GM18499 (cell line): ENCODE data around the gene NSG1.
"Not testable (repeated sequence)": the region's sequence is repeated elsewhere in the genome, so short reads cannot be mapped to it uniquely, and the experiment has no call there.

ENCODE experiments used
- ATAC-seq: cut with Tn5 transposase; IDR thresholded peaks from one replicate; pipeline ENCODE4 v1.9.1; 2021; ENCODE audit warnings: moderate number of reproducible peaks; ENCODE audit not compliant: insufficient read depth, unreplicated experiment

NSG1 gene

DNA sequence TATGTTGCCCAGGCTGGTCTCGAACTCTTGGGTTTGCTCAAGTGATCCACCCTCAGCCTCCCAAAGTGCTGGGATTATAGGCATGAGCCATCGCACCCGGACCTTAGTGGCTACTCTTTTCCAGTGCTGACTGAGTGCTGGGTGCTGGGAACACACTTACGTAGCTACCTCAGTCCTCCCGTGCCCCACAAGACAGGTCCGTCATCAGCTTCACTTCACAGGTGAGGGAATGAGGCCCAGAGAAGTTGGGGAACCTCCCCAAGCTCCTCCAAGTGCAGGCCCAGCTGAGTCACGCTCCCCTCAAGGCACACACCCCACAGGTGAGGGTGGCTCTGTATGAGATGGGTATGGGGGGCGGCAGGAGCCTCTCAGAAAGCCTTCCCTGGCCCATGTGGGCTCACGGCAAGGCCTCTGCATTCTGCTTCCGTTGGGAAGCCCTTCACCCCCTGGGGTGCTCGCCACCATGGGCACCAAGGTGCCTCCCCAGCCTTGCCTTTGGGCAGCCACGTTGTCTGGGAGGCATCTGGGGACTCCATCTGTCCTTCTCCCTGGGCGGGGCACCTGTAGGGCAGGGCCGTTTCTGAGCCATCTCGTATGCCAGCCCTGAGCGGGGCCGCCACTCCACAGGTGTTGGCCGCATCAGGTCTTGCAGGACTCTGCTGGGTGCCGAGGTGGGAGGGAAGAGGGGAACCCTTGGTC, 28.4 kb downstream of the NSG1 start:
- no peak for ATAC-seq

- ATAC-seq = no peak
Observed at GRCh38 chr4:4415806-4416805, 29.2 kb downstream of the NSG1 start.

DNA sequence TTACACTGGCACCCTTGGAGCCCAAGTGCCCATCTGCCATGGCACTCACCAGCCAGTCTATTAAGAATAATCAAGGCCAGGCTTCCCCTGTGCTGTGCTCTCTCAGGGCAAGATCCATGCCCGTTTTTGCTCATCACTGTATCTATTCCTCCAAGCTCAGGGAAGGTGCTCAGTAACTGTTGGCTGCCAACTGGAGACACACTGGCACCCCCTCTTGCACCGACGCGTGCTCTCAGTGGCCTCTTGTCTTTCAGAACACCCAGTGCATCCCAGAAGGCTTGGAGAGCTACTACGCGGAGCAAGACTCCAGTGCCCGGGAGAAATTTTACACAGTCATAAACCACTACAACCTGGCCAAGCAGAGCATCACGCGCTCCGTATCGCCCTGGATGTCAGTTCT, 30.1 kb downstream of the NSG1 start:
- no peak for ATAC-seq

- no peak for ATAC-seq
Observed at GRCh38 chr4:4417886-4418285, 31.0 kb downstream of the NSG1 start.

- no peak for ATAC-seq
Observed at GRCh38 chr4:4418676-4419390, 31.9 kb downstream of the NSG1 start.

DNA sequence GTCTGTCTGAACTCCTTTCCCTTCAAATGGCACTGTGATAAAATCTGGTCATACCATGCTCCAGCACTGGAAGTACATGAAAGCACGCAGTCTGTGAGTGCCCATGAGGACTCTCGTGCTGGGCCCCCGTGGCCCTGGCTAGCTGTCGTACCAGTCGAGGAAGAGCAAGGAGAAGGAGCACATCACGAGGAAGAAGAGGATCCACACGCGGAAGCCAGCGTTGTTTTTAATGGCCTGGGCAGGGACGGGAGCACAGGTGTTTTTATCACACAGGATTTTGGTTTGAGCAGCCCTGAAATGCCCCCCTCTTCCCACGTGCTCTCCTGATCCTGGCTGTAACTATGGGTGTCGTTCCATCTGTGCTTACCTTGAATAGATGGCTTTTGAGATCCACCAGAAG, 33.0 kb downstream of the NSG1 start:
- no peak for ATAC-seq

- ATAC-seq = no peak
Observed at GRCh38 chr4:4420421-4420820, 33.5 kb downstream of the NSG1 start.

DNA sequence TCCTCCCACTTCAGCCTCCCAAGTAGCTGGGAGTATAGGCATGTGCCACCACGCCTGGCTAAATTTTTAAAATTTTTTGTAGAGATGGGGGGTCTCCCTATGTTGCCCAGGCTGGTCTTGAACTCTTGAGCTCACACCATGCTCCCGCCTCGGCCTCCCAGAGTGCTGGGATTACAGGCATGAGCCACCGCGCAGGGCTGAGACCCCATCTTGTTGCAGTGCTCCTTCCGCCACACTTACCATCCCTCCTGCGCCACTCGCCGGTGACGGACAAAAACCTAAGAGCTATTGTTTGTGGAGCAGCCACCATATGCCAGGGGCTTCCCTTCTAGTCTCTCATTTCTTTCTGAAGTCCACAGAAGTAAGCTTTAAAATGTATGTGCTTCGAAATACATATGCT, 34.5 kb downstream of the NSG1 start:
- ATAC-seq = no peak

- not testable (repeated sequence) for ATAC-seq
Observed at GRCh38 chr4:4422117-4422516, 35.2 kb downstream of the NSG1 start.

DNA sequence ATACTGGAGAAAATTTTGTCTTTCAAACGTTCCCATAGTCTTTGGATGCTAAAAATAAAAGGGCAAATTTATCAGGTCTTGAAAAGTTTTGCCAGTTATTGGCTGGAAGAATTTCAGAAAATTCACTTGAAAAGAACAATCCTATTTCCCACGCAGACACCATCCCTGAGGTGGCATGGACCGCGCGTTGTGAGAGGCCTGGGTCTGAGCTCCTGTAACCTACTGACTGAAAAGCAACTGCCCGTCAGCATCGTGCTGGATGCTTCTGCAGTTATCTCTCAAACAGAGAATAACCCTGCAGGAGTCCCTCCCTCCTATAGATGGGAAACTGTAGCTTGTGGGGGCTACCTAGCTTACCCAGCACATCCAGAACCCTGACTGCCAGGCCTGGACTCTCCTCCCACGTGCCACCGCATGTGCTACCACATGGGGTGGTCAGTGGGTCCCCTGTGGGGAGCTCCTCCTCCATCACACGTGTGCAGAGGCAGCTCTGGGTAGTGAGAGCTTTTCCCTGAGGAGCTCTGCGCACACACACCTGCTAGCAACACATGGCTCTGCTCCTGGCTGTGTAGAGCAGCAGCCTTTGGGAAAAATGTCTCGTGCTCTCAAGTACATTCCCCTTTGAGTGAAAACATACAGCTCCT, 36.1 kb downstream of the NSG1 start:
- ATAC-seq = no peak

DNA sequence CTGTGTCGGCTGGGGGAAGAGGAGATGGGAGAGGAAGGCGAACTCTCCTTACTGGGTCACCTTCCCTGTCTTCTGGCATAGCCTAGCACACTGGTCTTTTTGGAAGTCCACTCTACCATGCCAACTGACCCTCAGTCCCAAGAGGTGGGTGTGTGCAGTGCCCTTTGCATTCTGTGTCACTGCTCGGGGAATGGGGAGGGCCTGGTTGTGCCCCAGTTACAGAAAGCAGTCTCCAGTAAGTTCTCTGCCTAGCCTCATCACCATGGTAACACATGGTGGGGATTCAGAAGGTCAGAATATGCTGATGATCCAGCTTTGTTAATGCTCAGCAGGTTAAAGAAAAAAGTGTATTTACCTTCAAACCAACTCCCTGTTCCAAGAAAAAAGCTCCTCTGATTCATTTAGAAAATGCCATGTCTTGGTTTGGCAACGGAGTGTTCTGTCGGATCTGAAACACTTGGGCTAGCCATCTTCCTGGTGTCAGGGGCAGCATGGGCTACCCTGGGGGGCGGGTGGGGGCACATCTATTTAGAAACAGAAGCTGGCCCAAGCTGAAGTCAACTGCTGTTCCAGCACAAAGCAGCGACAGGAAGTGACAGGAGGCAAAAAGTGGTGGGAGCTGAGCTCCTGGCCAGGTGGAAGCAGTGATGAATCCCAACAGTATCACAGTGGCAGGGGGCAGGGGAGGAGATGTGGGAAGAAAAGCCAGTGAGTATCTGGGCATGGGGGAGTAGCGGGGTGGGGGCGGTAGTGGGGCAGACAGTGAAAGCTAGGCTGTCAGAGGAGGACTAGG, 37.0 kb downstream of the NSG1 start:
- no peak for ATAC-seq

GRCh38 chr4:4424499-4425115, 37.7 kb downstream of the NSG1 start:
- no peak for ATAC-seq

GRCh38 chr4:4425119-4425690, 38.3 kb downstream of the NSG1 start:
- ATAC-seq = no peak

DNA sequence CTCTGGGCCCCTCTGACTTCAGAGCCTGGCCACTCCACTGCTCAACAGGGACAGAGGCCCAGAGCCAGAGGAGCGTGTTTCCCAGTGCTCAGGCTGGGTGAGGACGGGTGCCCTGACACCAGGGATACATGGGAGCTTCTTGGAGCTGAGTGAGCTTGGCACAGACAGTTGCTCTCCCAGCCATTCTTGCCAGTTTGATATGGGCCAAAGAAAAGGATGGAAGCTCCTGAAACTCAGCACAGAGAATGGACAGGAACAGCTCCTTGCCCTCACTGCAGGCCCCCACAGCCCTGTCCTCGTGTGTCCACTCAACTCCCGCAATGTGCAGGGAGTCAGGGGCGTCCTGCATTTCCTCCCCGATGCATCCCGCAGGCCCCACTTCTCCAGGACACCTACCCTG, 38.8 kb downstream of the NSG1 start:
- ATAC-seq = no peak

DNA sequence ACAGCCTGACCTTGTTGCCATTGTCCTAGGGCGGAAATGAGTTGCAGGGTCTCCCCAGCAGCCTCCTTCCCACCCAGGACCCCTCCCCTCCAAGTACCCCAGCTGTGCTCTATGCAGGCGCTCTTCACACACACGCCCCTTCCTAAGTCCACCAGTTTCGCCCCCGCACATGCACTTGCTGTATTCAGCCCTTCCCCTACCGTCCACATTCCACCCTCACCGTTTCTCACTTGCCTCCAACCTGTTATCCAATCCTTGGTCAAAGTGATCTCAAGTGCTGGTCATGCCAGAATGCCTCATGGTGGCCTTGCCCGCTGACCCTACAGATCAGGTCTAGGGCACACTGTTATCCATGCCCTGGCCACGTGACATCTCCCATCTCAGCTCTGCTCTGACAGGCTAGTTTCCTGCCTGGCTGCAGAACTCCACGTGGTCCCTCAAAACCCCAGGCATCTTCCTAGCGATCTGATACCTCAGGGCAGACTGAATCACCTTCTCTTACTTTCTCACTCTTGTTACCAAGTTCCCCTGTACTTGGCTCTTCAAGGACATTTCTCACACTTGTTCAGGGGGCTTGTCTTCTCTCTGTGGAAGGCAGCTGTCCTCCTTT, 39.7 kb downstream of the NSG1 start:
- no peak for ATAC-seq

DNA sequence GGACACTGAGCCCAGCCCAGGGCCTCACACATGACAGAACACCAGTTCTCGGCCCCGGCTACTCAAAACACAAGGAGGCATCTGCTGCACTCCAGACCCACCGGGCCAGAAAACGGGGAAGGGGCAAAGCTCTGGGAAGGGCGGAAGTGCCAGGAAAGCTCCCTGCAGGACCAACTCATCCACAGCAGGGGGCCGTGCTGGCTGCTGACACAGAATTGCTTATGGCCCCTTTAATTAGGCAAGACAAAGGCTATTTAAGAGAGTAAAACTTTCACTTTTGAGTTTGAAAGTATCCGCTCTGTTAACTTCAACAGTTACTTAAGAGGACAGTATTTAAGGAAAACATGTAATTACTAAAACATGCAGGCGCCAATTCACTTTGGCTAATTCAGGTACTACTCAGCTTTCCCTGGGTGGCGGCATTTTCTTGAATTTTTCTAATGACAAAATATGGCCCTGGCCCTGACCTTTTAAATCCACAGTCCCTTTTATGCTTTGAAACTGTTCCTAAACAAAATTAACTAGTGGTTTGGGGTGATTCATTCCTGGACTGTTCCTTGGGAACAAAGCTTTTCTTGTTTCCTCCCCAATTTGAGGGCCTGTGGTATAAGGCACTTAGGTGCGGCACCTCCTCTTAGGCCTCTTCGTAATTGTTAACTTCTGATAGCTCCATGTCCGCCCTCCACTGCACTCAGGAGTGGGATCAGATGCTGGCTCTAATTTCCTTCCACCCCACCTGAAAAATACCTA, 40.4 kb downstream of the NSG1 start:
- ATAC-seq = no peak

- ATAC-seq = no peak
Observed at GRCh38 chr4:4427886-4428285, 41.0 kb downstream of the NSG1 start.
